Prostate gland (tissue), 2 donors: Measurements from ENCODE around the gene CHP2.

Experiments
- POLR2A ChIP-seq: fragments of 450-650 bp; IDR thresholded peaks from one replicate; pipeline ENCODE4 v1.6.1; 2016; ENCODE audit warnings: antibody characterized with exemption, mild to moderate bottlenecking
- POLR2AphosphoS5 ChIP-seq: sonication (generic); formaldehyde crosslinking; IDR thresholded peaks from one replicate; pipeline ENCODE4 v1.6.1; 2017; ENCODE audit warnings: antibody characterized with exemption
- TF ChIP-seq, protein P1 (sequence below), 4 experiments: fragments of 200-600 bp in 2 of 4; fragments of 450-650 bp in 2 of 4; sonication (generic) in 2 of 4; IDR thresholded peaks; 1 replicate in 3 of 4; 2 replicates in 1 of 4; pipeline ENCODE4 v1.5.1; 2016 to 2019; ENCODE audit warnings: antibody characterized with exemption in 4 of 4, mild to moderate bottlenecking in 2 of 4, moderate library complexity in 2 of 4

GRCh38 chr16:23788685-23789084 is 33.9 kb downstream of the CHP2 start:
- TF ChIP-seq POLR2AphosphoS5 (no peak), POLR2A (no peak)
- TF ChIP-seq, protein P1, sequence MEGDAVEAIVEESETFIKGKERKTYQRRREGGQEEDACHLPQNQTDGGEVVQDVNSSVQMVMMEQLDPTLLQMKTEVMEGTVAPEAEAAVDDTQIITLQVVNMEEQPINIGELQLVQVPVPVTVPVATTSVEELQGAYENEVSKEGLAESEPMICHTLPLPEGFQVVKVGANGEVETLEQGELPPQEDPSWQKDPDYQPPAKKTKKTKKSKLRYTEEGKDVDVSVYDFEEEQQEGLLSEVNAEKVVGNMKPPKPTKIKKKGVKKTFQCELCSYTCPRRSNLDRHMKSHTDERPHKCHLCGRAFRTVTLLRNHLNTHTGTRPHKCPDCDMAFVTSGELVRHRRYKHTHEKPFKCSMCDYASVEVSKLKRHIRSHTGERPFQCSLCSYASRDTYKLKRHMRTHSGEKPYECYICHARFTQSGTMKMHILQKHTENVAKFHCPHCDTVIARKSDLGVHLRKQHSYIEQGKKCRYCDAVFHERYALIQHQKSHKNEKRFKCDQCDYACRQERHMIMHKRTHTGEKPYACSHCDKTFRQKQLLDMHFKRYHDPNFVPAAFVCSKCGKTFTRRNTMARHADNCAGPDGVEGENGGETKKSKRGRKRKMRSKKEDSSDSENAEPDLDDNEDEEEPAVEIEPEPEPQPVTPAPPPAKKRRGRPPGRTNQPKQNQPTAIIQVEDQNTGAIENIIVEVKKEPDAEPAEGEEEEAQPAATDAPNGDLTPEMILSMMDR (IDR thresholded peaks at IDR 0.05): no peak
